Measurements from ENCODE around the gene USH2A. TPM values are rescaled to one million over a fixed set of nuclear protein-coding genes. Genes with fewer than 3 reads are reported as not detected.

Gene USH2A
- total RNA-seq, 4 donors from 2014 or later, result 0.39 TPM; not detected in 3

- WGBS, 2 donors (ENCODE audit: low coverage in 1 of 2), result 52 to 63% methylated on average over 3 of the region's 3 CpGs
- Histone ChIP-seq H3K9me3 (peaks cover 0 to 6% (median 0%) of the 10 kb centered on the region in 3 donors), H3K27ac (no peak overlapping the region), H3K4me1 (no peaks in the 10 kb centered on the region), H3K27me3 (no peaks in the 10 kb centered on the region), H3K36me3 (no peaks in the 10 kb centered on the region), H3K4me3 (no peak overlapping the region)
- TF ChIP-seq POLR2A (IDR thresholded peaks at IDR 0.05) (no peak), CTCF (IDR thresholded peaks at IDR 0.05) (no peak)
- no peak for ATAC-seq
Measured at GRCh38 chr1:216258386-216258785, 164.9 kb downstream of the USH2A start.

GRCh38 chr1:216250861-216251260 is 172.4 kb downstream of the USH2A start:
- no peak for ATAC-seq
- 68 to 76% methylated on average over 5 of the region's 5 CpGs for WGBS, 2 donors (ENCODE audit: low coverage in 1 of 2)
- Histone ChIP-seq H3K36me3 (no peaks in the 10 kb centered on the region), H3K4me1 (no peaks in the 10 kb centered on the region), H3K4me3 (no peak overlapping the region), H3K9me3 (no peaks in the 10 kb centered on the region), H3K27me3 (no peaks in the 10 kb centered on the region), H3K27ac (no peak overlapping the region)
- no peak for TF ChIP-seq EP300 (IDR thresholded peaks at IDR 0.05)
- TF ChIP-seq CTCF (IDR thresholded peaks at IDR 0.05), result no peak
- TF ChIP-seq POLR2A (IDR thresholded peaks at IDR 0.05), result no peak
- TF ChIP-seq POLR2AphosphoS5 (IDR thresholded peaks at IDR 0.05), result no peak

GRCh38 chr1:216248628-216249027 is 174.6 kb downstream of the USH2A start:
- no peaks in the 10 kb centered on the region for H3K4me1 ChIP-seq
- H3K27me3 ChIP-seq, result no peaks in the 10 kb centered on the region
- no peaks in the 10 kb centered on the region for H3K36me3 ChIP-seq
- 76% methylated on average over 3 of the region's 3 CpGs for WGBS, 2 donors (ENCODE audit: low coverage in 1 of 2)
- H3K27ac ChIP-seq, result no peak overlapping the region
- no peak overlapping the region for H3K4me3 ChIP-seq
- no peaks in the 10 kb centered on the region for H3K9me3 ChIP-seq
- no peak for TF ChIP-seq POLR2AphosphoS5 (IDR thresholded peaks at IDR 0.05)
- TF ChIP-seq EP300 (IDR thresholded peaks at IDR 0.05), result no peak
- no peak for TF ChIP-seq POLR2A (IDR thresholded peaks at IDR 0.05)
- TF ChIP-seq CTCF (IDR thresholded peaks at IDR 0.05), result no peak
- ATAC-seq, result no peak

- Histone ChIP-seq H3K4me1 (no peaks in the 10 kb centered on the region), H3K36me3 (no peaks in the 10 kb centered on the region), H3K9me3 (no peaks in the 10 kb centered on the region), H3K4me3 (no peak overlapping the region), H3K27ac (no peak overlapping the region), H3K27me3 (no peaks in the 10 kb centered on the region)
- ATAC-seq, result no peak
- TF ChIP-seq POLR2AphosphoS5 (IDR thresholded peaks at IDR 0.05), result no peak
- TF ChIP-seq EP300 (IDR thresholded peaks at IDR 0.05), result no peak
- no peak for TF ChIP-seq CTCF (IDR thresholded peaks at IDR 0.05)
- TF ChIP-seq POLR2A (IDR thresholded peaks at IDR 0.05), result no peak
- WGBS, 2 donors (ENCODE audit: low coverage in 1 of 2), result 35 to 40% methylated on average over 1 of the region's 1 CpG
Measured at GRCh38 chr1:216247937-216248336, 175.3 kb downstream of the USH2A start.

- WGBS, 2 donors (ENCODE audit: low coverage in 1 of 2), result 82 to 90% methylated on average over 4 of the region's 4 CpGs
- H3K27me3 ChIP-seq, result no peaks in the 10 kb centered on the region
- ATAC-seq, result no peak
- TF ChIP-seq EP300 (IDR thresholded peaks at IDR 0.05) (no peak), CTCF (IDR thresholded peaks at IDR 0.05) (no peak), POLR2AphosphoS5 (IDR thresholded peaks at IDR 0.05) (no peak), POLR2A (IDR thresholded peaks at IDR 0.05) (no peak)
- no peaks in the 10 kb centered on the region for H3K36me3 ChIP-seq
- H3K4me3 ChIP-seq, result no peak overlapping the region
- no peaks in the 10 kb centered on the region for H3K9me3 ChIP-seq
- no peak overlapping the region for H3K27ac ChIP-seq
- no peaks in the 10 kb centered on the region for H3K4me1 ChIP-seq
Measured at GRCh38 chr1:216246577-216247203, 176.6 kb downstream of the USH2A start.

Measured in gastroesophageal sphincter (tissue), 4 donors.